UCSD-AML1 (cell line): ENCODE measurements around the gene PACRGL.

Experiments
- DNase-seq: peaks from one replicate; lab custom pipeline; 2025; ENCODE audit not compliant: unreplicated experiment; lab: John Stamatoyannopoulos, UW

PACRGL gene

DNA sequence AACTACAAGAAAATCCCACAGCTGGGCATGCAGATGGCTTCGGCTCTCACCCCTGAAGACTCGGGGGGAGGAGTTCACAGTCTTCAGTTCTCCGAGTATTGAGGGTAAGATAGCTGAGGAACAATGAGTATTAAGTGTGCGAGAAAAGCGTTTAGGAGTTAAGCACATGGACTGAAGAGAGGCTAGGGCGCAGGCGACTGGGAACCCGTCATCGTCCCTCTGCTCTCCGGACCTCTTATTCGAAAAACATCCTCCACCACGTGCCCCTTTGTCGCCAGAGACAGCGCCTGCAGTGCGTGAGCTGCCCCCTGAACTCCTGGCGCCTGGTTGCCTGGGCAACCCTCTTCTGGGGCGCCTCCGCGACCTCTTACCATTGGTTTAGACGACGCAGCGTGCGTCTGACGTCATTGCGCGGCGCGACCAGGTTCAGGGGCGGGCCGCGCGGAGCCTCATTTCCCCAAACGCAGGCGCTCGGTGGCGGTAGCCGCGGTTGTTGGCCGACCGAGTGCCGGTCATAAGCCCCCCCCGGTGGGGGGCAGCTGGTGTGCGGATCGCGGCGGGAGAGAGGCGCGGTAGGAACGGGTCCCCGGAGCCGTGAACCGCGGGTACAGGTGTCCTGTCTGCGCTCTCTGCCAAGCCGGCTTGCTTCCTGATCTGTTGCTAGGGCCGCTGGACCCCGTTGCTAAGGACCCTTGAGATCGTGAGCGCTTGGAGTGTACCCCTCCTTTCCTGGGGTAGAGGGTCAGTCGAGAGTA lies at the start of gene PACRGL:
Gene PACRGL, plus strand, starts transcription at position 452 of the 755 bp plus-strand sequence. CDS start 4,024 bp downstream, outside the sequence.
- peak; percentile 92 for DNase-seq

GRCh38 chr4:20652226-20652885 lies 47.9 kb upstream of the PACRGL start:
- DNase-seq, result no peak

- DNase-seq, result no peak
Measured at GRCh38 chr4:20658456-20658855, 41.8 kb upstream of the PACRGL start.

GRCh38 chr4:20662851-20663250 lies 37.4 kb upstream of the PACRGL start:
- no peak for DNase-seq

- no peak for DNase-seq
Measured at GRCh38 chr4:20666012-20666860, 34.0 kb upstream of the PACRGL start.

- DNase-seq, result no peak
Measured at GRCh38 chr4:20672262-20672661, 28.0 kb upstream of the PACRGL start.

- no peak for DNase-seq
Measured at GRCh38 chr4:20675786-20676185, 24.5 kb upstream of the PACRGL start.

DNA sequence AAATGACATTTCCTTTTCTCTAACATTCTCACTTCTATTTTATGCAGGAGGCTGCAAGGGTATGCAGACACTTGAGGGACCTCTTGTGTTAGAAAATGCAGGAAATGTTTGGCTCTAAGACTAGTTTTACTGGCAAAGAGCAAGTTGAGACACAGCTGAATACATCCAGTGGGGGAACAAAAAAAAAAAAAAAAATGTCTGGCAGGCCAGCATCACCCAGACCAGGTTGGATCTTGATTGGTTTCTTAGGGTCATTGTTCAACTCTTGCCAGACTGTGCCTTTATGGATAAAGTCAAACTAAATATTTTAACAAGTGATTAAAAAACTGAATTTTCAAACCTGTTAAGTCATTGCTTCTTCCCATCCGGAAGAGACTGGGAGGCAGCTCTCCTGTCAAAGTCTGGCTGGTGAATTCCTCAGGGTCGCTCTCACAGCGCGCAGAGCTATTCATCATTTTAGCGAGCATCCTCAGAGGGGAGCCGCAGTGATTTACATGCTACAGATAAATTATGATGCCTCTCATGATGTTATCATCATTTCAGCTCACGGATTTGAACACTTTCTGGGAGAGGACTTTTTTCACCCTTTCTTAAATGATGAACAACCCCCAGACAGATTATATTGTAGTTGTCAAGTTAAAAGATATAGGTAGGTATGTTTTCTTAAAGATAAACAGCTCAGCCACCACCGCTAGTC lies 23.6 kb upstream of the PACRGL start:
- no peak for DNase-seq

GRCh38 chr4:20678400-20678799 lies 21.9 kb upstream of the PACRGL start:
- DNase-seq, result no peak

DNA sequence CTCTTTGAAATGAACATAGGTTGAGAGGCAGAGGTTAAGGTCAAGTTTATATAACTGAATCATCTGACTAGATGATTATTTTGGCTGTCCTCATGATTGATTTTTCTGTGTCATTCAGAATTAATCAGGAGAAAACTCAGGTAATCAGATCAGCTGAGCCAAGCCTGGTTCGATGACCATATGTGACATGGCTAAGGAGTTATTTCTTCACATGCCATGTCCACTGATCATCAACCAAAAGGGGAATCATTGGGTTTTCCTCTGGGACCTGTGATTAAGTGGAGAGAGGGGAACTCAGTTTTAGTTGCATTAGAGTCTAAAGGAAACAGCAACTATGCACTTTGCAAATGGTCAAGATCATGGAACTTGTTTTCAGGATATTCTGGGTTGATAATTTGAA lies 20.3 kb upstream of the PACRGL start:
- no peak for DNase-seq

GRCh38 chr4:20680736-20681135 lies 19.5 kb upstream of the PACRGL start:
- no peak for DNase-seq

DNA sequence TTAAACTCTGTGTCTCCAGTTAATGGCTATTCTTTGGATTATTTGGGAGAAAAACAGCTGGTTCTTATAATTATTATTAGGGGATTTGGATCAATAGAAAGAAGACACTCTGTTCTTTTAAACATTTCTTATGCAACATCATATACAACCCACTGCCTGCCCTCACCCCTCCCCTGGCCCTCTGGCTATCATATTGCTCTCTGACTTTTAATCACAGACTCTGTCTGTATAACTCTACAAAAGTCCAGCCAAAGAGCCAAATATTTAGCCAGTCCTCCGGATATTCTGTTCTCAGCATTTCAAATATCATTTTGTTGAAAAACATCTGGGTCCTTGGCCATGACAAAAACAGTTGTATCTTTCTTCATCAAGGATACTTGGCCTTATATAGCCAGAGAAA lies 19.0 kb upstream of the PACRGL start:
- DNase-seq, result no peak

DNA sequence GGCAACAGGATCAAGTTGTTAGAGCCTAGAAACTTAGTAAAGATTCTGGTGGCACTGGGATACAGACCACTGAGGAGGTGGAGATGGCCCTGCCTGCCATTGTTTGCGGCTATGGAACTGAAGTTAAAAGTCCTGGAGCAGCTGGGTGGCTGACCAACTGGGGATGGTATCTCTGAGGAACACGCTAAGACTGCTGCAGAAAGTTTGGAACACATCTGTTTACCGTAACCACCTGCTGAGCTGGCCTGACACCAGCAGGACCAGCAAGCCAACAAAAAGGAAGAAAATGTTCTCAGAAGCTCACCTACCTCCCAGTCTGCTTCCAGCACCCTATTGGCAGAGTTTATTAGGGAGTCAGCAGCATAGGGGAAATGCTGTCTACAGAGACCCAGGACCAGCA lies 17.4 kb upstream of the PACRGL start:
- no peak for DNase-seq

DNA sequence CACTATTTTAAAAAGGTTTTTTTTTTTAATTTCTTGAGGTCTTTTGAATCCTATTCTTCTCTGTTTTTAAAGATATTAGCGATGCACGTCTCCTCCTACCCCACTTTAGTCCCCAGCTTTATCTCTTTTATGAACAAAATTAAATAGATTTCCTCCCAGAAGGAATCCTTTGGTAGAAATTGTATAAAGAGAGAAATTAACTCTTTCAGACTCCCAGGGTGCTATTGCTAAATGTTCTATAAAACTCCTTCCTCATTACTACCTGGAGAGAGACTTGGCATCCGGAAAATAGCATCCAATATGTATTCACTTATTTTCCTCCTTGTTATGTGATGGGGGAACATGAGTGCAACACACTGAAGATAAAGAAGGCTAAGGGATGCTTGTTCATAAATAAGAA lies 16.5 kb upstream of the PACRGL start:
- DNase-seq, result no peak

GRCh38 chr4:20684852-20685763 lies 15.2 kb upstream of the PACRGL start:
- no peak for DNase-seq

DNA sequence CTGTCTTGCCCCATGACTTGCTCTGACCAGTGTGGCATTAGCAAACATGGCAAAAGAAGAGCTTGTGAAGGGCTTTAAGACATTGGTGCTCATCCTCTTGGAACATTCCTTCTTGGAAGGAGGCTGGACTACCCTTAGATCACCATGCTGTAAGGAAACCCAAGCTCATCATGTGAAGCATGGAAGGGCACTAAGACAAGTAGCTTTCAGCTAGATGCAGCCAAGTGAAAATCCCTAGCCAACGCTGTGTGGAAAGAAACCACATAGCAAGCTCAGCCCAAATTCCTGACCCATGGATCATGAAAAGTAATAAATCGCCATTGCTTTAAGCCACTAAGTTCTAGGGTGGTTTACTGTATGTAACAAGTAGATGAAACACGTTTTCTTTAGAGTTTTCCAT lies 12.4 kb upstream of the PACRGL start:
- DNase-seq, result no peak

- DNase-seq, result no peak
Measured at GRCh38 chr4:20696815-20697214, 3.4 kb upstream of the PACRGL start.

DNA sequence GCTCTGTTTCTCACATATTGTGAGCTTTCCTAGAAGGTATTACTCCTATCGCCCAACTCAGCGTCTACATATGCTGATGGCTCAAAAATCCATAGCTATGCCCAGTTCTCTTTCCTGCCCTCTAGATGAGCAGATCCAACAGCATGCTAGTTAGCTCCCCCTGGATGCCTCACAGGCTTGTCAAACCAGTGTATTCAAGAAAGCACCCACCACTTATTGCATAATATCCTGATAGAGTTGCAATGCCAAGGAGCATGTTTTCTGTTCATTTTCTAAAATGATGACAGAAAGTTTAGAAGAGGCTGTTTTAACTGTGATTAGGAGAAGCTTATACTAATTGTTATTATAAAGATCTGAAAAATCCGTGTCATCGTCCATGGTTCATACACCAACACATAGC lies 1.9 kb upstream of the PACRGL start:
- no peak for DNase-seq

GRCh38 chr4:20698820-20699219 lies 1.4 kb upstream of the PACRGL start:
- DNase-seq, result no peak

DNA sequence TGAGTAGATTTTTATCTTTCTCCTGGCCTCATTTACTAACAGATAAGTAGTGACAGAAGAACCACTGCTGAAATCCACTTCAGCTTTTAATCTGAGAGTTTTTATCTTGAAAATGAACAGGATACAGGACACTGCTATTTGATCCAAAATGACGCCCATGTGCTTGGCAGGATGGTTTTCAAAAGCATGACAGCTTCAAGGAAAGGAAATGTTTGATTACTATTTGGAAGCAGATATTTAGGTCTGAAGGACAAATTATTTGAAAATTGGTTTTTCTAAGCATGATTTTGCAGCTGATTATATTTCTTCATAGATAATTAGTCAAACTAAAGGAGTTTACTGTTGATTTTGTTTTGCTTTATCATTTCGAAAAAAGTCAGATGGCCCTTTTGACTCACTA lies 11.1 kb downstream of the PACRGL start:
- no peak for DNase-seq
